DMS153 treated with DMSO at 0.1 percent for 48 hours (cell line): ENCODE results near the gene VSIG10.

ENCODE experiments used
- DNase-seq: peaks from one replicate; lab custom pipeline; 2025; ENCODE audit not compliant: unreplicated experiment; lab: John Stamatoyannopoulos, UW

VSIG10 gene

DNA sequence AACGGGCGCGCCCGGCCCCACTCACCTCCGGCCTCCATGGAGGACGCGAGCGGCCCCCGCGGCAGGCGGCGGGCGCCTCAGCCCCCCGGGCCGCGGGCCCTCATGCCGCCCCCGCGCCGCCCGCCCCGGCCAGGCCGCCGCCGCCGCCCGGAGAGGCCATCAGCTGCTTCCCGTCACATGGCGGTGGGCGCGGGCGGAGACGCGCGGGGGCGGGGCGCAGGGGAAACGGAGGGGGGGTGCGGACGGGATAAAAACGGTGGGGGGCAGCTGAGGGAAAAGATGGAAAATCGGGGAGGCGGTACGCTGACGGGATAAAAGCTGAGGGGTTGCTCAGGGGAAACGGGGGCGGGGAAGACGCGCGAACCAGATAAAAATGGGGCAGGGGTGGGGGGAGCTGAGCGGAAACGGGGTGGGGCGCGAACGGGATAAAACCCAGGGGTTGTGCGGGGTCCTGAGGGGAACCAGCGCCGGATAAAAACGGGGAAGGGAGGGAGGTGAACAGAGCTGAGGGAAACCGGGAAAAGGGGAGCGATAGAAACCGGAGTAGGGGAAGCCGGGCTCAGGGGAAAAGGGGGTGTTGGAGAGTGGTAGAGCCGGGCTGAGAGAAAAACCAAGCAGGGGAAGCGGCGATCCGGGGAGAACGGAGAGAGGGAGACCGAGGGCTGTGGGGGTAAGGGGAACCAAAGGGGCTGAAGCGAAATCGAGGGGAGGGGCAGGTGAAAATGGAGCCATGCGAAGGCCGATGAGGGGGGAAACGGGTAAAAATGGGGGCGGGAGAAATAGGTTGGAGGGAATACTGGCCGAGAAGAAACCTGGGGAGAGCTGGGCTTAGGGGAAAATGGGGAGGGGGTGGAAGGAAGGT, 42.6 kb downstream of the VSIG10 start, which contains the start of gene WSB2:
TSS of gene WSB2 (minus strand) at position 169 of the 862 bp plus-strand sequence. CDS start at position 38, 131 bp downstream.
- peak; percentile 43 for DNase-seq

- no peak for DNase-seq
Observed at GRCh38 chr12:118060301-118061010, 43.4 kb downstream of the VSIG10 start.

- DNase-seq: peak; percentile 23
Observed at GRCh38 chr12:118059341-118060191, 44.2 kb downstream of the VSIG10 start.

- no peak for DNase-seq
Observed at GRCh38 chr12:118058881-118059280, 44.9 kb downstream of the VSIG10 start.

- no peak for DNase-seq
Observed at GRCh38 chr12:118058227-118058626, 45.6 kb downstream of the VSIG10 start.

DNA sequence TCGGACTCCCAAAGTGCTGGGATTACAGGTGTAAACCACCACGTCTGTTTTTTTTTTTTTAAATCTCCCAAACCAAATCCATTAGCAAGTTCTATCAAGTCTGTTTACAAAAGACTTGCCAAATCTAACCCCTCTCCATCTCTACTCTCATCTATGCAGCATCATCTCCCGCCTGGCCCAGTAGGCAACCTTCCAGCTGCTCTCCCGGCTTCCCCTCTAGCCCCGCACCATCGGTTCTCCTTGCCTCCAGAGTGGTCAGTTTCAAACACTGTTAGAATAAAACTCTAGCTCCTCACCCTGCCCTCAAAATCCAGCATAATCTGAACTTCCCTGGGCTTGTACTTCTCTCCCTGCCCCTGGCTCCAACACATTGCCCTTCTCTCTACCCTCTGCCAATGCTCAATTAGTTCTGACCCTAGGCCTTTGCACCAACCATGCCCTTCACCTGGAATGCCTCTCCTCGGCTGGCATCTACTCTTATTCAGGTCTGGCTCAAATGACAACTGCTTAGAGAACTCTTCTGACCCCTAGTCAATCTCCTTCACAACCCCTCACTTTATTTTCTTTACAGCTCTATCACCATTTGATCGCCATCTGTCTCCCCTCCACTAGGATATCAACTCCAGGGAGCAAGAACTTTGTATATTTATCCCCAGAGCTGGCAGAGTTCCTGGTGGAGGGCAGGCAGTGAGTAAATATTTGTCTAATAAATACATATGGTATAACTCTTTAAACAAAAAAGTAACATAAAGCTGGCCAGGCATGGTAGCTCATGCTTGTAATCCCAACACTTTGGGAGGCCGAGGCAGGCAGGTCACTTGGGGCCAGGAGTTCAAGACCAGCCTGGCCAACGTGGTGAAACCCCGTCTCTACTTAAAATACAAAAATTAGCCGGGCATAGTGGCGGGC, 47.7 kb downstream of the VSIG10 start:
- DNase-seq: peak; percentile 51

- peak; percentile 8 for DNase-seq
Observed at GRCh38 chr12:118055144-118055557, 48.7 kb downstream of the VSIG10 start.

GRCh38 chr12:118053071-118053985, 50.5 kb downstream of the VSIG10 start:
- no peak for DNase-seq

GRCh38 chr12:118052324-118053070, 51.3 kb downstream of the VSIG10 start:
- no peak for DNase-seq

DNA sequence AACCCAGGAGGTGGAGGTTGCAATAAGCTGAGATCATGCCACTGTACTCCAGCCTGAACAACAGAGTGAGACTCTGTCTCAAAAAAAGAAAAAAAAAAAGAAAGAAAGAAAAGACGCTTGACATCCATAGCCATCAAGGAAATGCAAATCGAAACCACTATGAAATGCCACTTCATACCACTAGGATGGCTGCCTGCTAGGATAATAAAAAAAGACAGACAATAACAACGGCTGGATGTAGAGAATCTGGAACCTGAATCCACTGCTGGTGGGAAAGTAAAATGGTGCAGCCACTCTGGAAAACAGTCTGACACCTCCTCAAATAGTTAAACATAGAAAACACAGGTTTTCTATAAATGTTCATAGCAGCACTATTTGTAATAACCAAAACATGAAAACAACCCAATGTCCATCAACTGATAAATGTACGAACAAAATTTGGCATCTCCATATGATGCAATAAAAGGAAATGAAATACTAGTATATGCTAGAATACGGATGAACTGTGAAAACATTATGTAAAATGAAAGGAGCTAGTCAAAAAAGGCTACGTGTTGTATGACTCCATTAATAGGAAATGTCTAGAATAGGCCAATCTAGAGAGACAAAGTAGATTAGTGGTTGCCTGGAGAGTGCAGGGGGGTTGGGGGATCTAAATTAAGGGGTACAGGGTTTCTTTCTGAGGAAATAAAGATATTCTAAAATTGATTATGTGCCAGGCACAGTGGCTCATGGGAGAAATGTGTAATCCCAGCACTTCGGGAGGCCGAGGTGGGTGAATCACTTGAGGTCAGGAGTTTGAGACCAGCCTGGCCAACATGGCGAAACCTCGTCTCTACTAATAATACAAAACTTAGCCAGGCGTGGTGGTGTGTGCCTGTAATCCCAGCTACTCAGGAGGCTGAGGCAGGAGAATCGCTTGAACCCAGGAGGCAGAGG, 52.6 kb downstream of the VSIG10 start:
- DNase-seq: no peak

DNA sequence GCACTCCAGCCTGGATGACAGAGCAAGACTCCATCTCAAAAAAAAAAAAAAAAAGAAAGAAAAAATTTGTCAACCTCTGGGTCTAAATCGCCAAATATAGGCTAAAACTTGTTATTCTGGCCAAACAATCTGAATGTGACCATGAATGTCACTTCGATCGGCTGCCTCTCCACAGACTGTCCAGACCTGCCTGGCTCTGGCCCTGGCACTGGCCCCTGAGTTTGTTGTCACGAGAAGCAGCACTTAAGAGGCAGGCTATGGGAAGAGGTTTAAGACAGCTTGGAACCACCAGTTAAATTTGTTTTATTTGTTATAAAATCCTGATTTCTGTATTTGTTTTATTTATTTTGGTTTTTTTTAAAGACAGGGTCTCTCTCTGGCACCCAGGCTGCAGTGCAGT, 57.4 kb downstream of the VSIG10 start:
- no peak for DNase-seq

- no peak for DNase-seq
Observed at GRCh38 chr12:118044577-118044976, 59.2 kb downstream of the VSIG10 start.

GRCh38 chr12:118044075-118044474, 59.7 kb downstream of the VSIG10 start:
- no peak for DNase-seq

GRCh38 chr12:118042091-118042490, 61.7 kb downstream of the VSIG10 start:
- DNase-seq: no peak

- DNase-seq: peak; percentile 23
Observed at GRCh38 chr12:118038137-118038536, 65.7 kb downstream of the VSIG10 start.

GRCh38 chr12:118036672-118037411, 67.0 kb downstream of the VSIG10 start:
- DNase-seq: no peak
